K562 (cell line): Measurements from ENCODE around the gene YPEL1. TPM values are rescaled to one million over a fixed set of nuclear protein-coding genes. Genes with fewer than 3 reads are reported as not detected.

ENCODE experiments used
- EGR1 ChIP-seq: fragments of 450-650 bp; conservative IDR thresholded peaks from 2 replicates; pipeline ENCODE4 v1.6.1; 2017; ENCODE audit warnings: mild to moderate bottlenecking
- KLF16 ChIP-seq: IDR thresholded peaks from 2 replicates; pipeline ENCODE4 v1.6.1; 2016; ENCODE audit warnings: antibody characterized with exemption
- NFATC3 ChIP-seq: fragments of 450-650 bp; IDR thresholded peaks from 2 replicates; pipeline ENCODE4 v1.6.1; 2017; ENCODE audit warnings: mild to moderate bottlenecking
- PHB2 ChIP-seq: fragments of 450-650 bp; IDR thresholded peaks from 2 replicates; pipeline ENCODE4 v1.6.1; 2017; ENCODE audit warnings: low read depth
- RBFOX2 ChIP-seq: fragments of 200-400 bp; formaldehyde crosslinking; IDR thresholded peaks from 2 replicates; pipeline ENCODE4 v1.6.1; 2017; ENCODE audit warnings: low read depth, mild to moderate bottlenecking, low read length, moderate library complexity
- RBM14 ChIP-seq: fragments of 200-400 bp; formaldehyde crosslinking; IDR thresholded peaks from 2 replicates; pipeline ENCODE4 v1.6.1; 2018; ENCODE audit warnings: low read depth, mild to moderate bottlenecking, low read length, moderate library complexity, borderline replicate concordance; ENCODE audit not compliant: insufficient read depth
- WHSC1 ChIP-seq: IDR thresholded peaks from one replicate; pipeline ENCODE4 v1.6.1; 2012; ENCODE audit warnings: low read length, control low read depth, inconsistent platforms
- ZNF146 ChIP-seq: IDR thresholded peaks from one replicate; pipeline ENCODE4 v1.6.1; 2018; ENCODE audit warnings: missing compliant biosample characterization; ENCODE audit not compliant: unreplicated experiment
- ZNF668 ChIP-seq: fragments of 250-450 bp; sonication (Bioruptor Pico); IDR thresholded peaks from 2 replicates; pipeline ENCODE4 v1.8.0; 2022; ENCODE audit warnings: mild to moderate bottlenecking, inconsistent platforms
- ZNF695 ChIP-seq: fragments of 450-650 bp; formaldehyde crosslinking; IDR thresholded peaks from 2 replicates; pipeline ENCODE4 v1.4.0; 2020; ENCODE audit warnings: mild to moderate bottlenecking, moderate library complexity
- polyA plus RNA-seq, 8 experiments: library from polyadenylated mRNA; depleted of rRNA in 4 of 8; stranded (reverse) in 5 of 8; unstranded in 3 of 8; fragments of >200 nt; fragmentation: Nextera tagmentation in 2 of 8; fragmentation: Illumina TruSeq in 1 of 8; extraction: Ambion mirVana in 2 of 8; extraction: Trizol in 1 of 8; gene quantifications; 2 replicates each; pipeline versions ENCODE4 v1.2.1 to v1.2.3, GENCODE V29; 2011 to 2014; ENCODE audit warnings: inconsistent platforms in 1 of 8, missing spikeins in 1 of 8
- total RNA-seq, 7 experiments: library from RNA; depleted of rRNA in 6 of 7; stranded (reverse); fragments of >200 nt in 6 of 7; fragmentation: Illumina TruSeq in 2 of 7; extraction: Trizol in 2 of 7; gene quantifications; 2 replicates each; pipeline versions ENCODE4 v1.2.1 to v1.2.3, GENCODE V29; 2011 to 2021; ENCODE audit warnings: low replicate concordance in 1 of 7
- TF ChIP-seq, protein P1 (sequence below), 2 experiments: IDR thresholded peaks; 2 replicates each; pipeline ENCODE4 v1.6.1; 2011; ENCODE audit warnings: borderline replicate concordance in 1 of 2, control low read depth in 1 of 2, low read depth in 1 of 2, low read length in 1 of 2, mild to moderate bottlenecking in 1 of 2, mixed read lengths in 1 of 2, moderate library complexity in 1 of 2; ENCODE audit not compliant: insufficient read depth in 1 of 2, insufficient read length in 1 of 2, poor library complexity in 1 of 2, severe bottlenecking in 1 of 2; ENCODE audit errors: extremely low read depth in 1 of 2
- TF ChIP-seq, protein P2 (sequence below): sonication (generic); formaldehyde crosslinking; IDR thresholded peaks from 2 replicates; pipeline ENCODE4 v1.8.0; 2022; ENCODE audit warnings: mild to moderate bottlenecking, low read depth, missing genetic modification reagents
- TF ChIP-seq, protein P3 (sequence below), 2 experiments: fragments of 450-650 bp; formaldehyde crosslinking in 1 of 2; IDR thresholded peaks; 2 replicates each; pipeline versions ENCODE4 v1.4.0 to v1.6.1; 2014 to 2020; ENCODE audit warnings: mild to moderate bottlenecking in 2 of 2, borderline replicate concordance in 1 of 2, low read depth in 1 of 2
- TF ChIP-seq, protein P4 (sequence below): sonication (generic); formaldehyde crosslinking; IDR thresholded peaks from 2 replicates; pipeline ENCODE4 v1.8.1; 2022; ENCODE audit warnings: missing genetic modification reagents

YPEL1 gene
- total and polyA plus RNA-seq, 9 of the 15 experiments (the other 6 are each of a cell fraction or from before 2014, with no cell fraction given) = 0.07 to 2.2 (median 0.46) TPM

DNA sequence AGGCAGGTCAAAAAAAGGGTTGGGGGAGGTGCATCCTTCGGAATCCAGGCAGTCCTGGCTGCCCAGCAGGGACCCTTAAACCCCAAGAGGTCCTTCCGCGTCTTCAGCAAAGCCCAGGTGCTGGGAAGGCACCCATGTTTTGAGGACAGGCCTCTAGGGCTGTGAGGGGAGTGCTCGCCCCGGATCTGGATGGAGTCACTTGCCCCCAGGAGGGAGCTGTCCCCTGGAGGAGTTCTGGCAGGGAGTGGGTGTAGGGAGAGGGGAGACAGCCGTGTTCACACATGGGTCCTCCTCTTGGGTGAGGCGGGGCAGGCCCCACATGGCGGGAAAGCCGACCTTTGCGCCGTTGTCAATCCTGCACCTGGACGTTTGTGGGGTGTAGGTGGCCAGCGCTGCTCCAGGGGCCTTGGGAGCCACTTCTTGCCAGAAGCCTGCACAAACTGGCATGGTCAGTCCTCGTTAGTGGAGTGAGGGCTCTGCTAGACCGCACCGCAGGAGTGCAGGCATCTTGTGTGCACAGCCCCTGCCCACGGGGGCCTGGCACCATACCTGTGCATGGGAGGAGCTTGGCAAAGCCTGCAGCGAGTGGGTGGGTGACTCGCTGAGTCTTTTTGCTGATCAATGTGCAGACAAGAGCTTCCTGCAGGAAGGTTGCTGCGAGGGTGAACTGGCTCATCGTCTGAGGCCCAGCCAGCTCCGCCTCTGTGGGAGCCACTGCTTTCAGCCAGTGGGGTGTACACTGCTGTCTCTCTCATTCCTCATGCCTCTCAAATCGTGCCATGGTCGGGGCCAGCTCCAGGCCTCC lies 53.8 kb downstream of the YPEL1 start (continued):
- TF ChIP-seq, protein P1, sequence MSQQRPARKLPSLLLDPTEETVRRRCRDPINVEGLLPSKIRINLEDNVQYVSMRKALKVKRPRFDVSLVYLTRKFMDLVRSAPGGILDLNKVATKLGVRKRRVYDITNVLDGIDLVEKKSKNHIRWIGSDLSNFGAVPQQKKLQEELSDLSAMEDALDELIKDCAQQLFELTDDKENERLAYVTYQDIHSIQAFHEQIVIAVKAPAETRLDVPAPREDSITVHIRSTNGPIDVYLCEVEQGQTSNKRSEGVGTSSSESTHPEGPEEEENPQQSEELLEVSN (IDR thresholded peaks at IDR 0.05; ENCODE audit: borderline replicate concordance in 1 of 2, extremely low read depth in 1 of 2, insufficient read depth in 1 of 2, insufficient read length in 1 of 2, low read depth in 1 of 2, low read length in 1 of 2, poor library complexity in 1 of 2, severe bottlenecking in 1 of 2) = peak in 1 of 2 experiments; percentile 11
- TF ChIP-seq, protein P2, sequence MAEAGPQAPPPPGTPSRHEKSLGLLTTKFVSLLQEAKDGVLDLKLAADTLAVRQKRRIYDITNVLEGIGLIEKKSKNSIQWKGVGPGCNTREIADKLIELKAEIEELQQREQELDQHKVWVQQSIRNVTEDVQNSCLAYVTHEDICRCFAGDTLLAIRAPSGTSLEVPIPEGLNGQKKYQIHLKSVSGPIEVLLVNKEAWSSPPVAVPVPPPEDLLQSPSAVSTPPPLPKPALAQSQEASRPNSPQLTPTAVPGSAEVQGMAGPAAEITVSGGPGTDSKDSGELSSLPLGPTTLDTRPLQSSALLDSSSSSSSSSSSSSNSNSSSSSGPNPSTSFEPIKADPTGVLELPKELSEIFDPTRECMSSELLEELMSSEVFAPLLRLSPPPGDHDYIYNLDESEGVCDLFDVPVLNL (CRISPR knock-in tag) = no peak
- TF ChIP-seq WHSC1 = peak; percentile 67
- TF ChIP-seq RBM14 = no peak
- no peak for TF ChIP-seq PHB2
- TF ChIP-seq ZNF695 = no peak
- no peak for TF ChIP-seq NFATC3
- TF ChIP-seq ZNF668 (CRISPR knock-in tag) = no peak
- peak; percentile 45 for TF ChIP-seq RBFOX2
- TF ChIP-seq, protein P3, sequence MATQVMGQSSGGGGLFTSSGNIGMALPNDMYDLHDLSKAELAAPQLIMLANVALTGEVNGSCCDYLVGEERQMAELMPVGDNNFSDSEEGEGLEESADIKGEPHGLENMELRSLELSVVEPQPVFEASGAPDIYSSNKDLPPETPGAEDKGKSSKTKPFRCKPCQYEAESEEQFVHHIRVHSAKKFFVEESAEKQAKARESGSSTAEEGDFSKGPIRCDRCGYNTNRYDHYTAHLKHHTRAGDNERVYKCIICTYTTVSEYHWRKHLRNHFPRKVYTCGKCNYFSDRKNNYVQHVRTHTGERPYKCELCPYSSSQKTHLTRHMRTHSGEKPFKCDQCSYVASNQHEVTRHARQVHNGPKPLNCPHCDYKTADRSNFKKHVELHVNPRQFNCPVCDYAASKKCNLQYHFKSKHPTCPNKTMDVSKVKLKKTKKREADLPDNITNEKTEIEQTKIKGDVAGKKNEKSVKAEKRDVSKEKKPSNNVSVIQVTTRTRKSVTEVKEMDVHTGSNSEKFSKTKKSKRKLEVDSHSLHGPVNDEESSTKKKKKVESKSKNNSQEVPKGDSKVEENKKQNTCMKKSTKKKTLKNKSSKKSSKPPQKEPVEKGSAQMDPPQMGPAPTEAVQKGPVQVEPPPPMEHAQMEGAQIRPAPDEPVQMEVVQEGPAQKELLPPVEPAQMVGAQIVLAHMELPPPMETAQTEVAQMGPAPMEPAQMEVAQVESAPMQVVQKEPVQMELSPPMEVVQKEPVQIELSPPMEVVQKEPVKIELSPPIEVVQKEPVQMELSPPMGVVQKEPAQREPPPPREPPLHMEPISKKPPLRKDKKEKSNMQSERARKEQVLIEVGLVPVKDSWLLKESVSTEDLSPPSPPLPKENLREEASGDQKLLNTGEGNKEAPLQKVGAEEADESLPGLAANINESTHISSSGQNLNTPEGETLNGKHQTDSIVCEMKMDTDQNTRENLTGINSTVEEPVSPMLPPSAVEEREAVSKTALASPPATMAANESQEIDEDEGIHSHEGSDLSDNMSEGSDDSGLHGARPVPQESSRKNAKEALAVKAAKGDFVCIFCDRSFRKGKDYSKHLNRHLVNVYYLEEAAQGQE (IDR thresholded peaks at IDR 0.05; ENCODE audit: borderline replicate concordance) = no peak
- TF ChIP-seq, protein P3 (CRISPR knock-in tag; IDR thresholded peaks at IDR 0.05; ENCODE audit: low read depth) = 0 out of 2 replicates have a peak, but pooled peaks have one; percentile 27
- TF ChIP-seq, protein P4, sequence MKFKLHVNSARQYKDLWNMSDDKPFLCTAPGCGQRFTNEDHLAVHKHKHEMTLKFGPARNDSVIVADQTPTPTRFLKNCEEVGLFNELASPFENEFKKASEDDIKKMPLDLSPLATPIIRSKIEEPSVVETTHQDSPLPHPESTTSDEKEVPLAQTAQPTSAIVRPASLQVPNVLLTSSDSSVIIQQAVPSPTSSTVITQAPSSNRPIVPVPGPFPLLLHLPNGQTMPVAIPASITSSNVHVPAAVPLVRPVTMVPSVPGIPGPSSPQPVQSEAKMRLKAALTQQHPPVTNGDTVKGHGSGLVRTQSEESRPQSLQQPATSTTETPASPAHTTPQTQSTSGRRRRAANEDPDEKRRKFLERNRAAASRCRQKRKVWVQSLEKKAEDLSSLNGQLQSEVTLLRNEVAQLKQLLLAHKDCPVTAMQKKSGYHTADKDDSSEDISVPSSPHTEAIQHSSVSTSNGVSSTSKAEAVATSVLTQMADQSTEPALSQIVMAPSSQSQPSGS = no peak; the same call in 1 of the 2 replicates
- no peak for TF ChIP-seq KLF16
- no peak for TF ChIP-seq ZNF146 (CRISPR knock-in tag)
- peak; percentile 78 for TF ChIP-seq EGR1
